Mucosa of descending colon (tissue), 3 donors: ENCODE measurements around the gene THADA. TPM values are rescaled to one million over a fixed set of nuclear protein-coding genes. Genes with fewer than 3 reads are reported as not detected.

Experiments
- ATAC-seq: fragments of 200-7000 bp; cut with Tn5 transposase; one replicate; pipeline ENCODE4 v1.9.1; 2020; ENCODE audit warnings: mild to moderate bottlenecking, moderate library complexity
- DNase-seq, 3 donors: peaks; one replicate each; pipeline ENCODE4 v3.0.0-alpha.2; 2020
- H3K36me3 ChIP-seq: fragments of 200-600 bp; one replicate; pipeline ENCODE4 v1.8.0; 2021; ENCODE audit warnings: low read depth, mild to moderate bottlenecking
- H3K4me1 ChIP-seq: fragments of 200-600 bp; one replicate; pipeline ENCODE4 v1.8.0; 2021; ENCODE audit warnings: low read depth, mild to moderate bottlenecking
- H3K4me3 ChIP-seq: fragments of 200-600 bp; one replicate; pipeline ENCODE4 v1.8.0; 2021; ENCODE audit warnings: mild to moderate bottlenecking
- H3K9me3 ChIP-seq: fragments of 200-600 bp; one replicate; pipeline ENCODE4 v1.8.0; 2021; ENCODE audit warnings: mild to moderate bottlenecking
- intact Hi-C, 2 donors: fragments of 100-400 bp; cut with DNase I in 1 of 2; cut with micrococcal nuclease in 1 of 2; formaldehyde crosslinking; loops; one replicate each; pipeline versions ENCODE4 v1.11.0 to v1.11.1; 2022; cut with DNase I, micrococcal nuclease
- total RNA-seq, 3 donors: library from RNA; stranded (reverse); fragmentation: NEBNext Ultra II Directional in 2 of 3; extraction: Animal tissue kit (Norgen Biotek cat#: 25700) in 2 of 3; gene quantifications; one replicate each; pipeline versions ENCODE4 v1.2.1 to v1.2.4, GENCODE V29; 2021 to 2023
- TF ChIP-seq, protein P1 (sequence below): fragments of 200-600 bp; IDR thresholded peaks from one replicate; pipeline ENCODE4 v1.8.0; 2022; ENCODE audit warnings: antibody characterized with exemption, mild to moderate bottlenecking
- donor health status: DM: no; HTN: no; CAD: no; lungs with moderate emphysema.
- donor health status: DM: no; HTN: no; CAD: no.
- donor health status: DM: no; HTN: yes; CAD: no.

Gene THADA
- total RNA-seq, 3 donors from 2014 or later, result 20.1 to 26.7 (median 25.3) TPM

DNA sequence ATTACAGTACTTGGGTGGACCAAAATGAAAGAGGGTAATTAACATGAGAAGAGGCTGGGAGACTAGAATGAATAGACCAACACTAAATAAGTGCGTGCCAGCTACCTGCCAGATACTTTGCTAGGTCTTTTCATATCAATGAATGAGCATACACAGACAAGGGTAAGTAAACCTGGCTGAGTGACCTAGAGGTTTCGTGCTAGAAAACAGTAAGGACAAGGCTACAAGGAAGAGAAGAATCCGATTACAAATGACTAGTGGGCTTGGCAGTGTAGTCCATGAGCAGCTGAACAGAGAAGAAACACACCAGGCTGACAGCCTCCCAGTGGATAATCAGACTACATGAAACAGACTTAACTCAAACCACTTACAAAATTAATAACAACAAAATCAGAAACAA, 64.6 kb downstream of the THADA start:
- Histone ChIP-seq H3K4me1 (no peaks in the 10 kb centered on the region), H3K36me3 (no peaks in the 10 kb centered on the region)
- no peak for ATAC-seq

DNA sequence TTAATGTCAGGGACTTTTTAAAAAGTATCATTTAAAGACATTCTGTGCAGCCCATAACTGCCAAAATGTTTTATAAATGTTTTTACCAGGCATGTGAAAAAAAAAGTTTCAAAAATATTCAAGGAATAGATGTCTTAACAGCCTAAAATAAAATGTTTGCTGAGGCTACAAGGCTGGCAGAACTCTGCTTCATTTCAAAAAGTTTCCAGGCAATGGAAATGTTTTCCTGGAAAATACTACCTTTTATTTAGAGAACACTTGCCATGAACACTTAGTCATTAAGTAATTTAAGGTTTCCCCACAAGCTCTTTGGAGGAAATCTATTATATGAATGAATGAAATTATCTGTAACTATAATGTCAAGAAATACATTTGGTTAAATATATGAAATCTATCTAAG, 68.8 kb downstream of the THADA start:
- DNase-seq, result no peak
- intact Hi-C loops, result no loop called here
- Histone ChIP-seq H3K4me3 (no peak overlapping the region), H3K9me3 (no peaks in the 10 kb centered on the region), H3K36me3 (no peaks in the 10 kb centered on the region), H3K4me1 (no peaks in the 10 kb centered on the region)
- TF ChIP-seq, protein P1, sequence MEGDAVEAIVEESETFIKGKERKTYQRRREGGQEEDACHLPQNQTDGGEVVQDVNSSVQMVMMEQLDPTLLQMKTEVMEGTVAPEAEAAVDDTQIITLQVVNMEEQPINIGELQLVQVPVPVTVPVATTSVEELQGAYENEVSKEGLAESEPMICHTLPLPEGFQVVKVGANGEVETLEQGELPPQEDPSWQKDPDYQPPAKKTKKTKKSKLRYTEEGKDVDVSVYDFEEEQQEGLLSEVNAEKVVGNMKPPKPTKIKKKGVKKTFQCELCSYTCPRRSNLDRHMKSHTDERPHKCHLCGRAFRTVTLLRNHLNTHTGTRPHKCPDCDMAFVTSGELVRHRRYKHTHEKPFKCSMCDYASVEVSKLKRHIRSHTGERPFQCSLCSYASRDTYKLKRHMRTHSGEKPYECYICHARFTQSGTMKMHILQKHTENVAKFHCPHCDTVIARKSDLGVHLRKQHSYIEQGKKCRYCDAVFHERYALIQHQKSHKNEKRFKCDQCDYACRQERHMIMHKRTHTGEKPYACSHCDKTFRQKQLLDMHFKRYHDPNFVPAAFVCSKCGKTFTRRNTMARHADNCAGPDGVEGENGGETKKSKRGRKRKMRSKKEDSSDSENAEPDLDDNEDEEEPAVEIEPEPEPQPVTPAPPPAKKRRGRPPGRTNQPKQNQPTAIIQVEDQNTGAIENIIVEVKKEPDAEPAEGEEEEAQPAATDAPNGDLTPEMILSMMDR, result no peak
- no peak for ATAC-seq

More for the DNA sequence above, 64.6 kb downstream of the THADA start:
- H3K9me3 ChIP-seq, result no peaks in the 10 kb centered on the region
- DNase-seq, result no peak
- intact Hi-C loops, result no loop called here
- no peak overlapping the region for H3K4me3 ChIP-seq
- TF ChIP-seq, protein P1, result no peak

DNA sequence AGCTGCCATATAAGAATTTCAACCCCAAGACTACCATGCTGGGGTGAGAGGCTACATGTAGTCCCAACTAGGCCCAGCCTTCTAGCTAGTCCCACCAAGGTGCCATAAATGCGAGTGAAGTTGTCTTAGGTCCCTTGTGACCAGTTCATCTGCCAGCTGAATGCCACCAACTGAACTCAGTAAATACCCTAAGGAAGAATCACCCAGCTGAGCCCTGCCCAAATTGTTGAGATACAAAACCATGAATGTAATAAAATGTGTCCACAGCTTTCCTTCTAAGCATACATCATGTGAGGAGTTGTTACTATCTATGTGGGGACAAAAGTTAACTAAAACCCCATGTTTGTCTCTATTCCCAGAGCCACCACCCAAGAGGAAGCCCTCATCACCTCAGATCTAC, 70.3 kb downstream of the THADA start:
- TF ChIP-seq, protein P1, result no peak
- H3K36me3 ChIP-seq, result no peaks in the 10 kb centered on the region
- H3K9me3 ChIP-seq, result no peaks in the 10 kb centered on the region
- H3K4me3 ChIP-seq, result no peak overlapping the region
- intact Hi-C loops, result no loop called here
- ATAC-seq (no peak), DNase-seq (no peak)
- H3K4me1 ChIP-seq, result no peaks in the 10 kb centered on the region

DNA sequence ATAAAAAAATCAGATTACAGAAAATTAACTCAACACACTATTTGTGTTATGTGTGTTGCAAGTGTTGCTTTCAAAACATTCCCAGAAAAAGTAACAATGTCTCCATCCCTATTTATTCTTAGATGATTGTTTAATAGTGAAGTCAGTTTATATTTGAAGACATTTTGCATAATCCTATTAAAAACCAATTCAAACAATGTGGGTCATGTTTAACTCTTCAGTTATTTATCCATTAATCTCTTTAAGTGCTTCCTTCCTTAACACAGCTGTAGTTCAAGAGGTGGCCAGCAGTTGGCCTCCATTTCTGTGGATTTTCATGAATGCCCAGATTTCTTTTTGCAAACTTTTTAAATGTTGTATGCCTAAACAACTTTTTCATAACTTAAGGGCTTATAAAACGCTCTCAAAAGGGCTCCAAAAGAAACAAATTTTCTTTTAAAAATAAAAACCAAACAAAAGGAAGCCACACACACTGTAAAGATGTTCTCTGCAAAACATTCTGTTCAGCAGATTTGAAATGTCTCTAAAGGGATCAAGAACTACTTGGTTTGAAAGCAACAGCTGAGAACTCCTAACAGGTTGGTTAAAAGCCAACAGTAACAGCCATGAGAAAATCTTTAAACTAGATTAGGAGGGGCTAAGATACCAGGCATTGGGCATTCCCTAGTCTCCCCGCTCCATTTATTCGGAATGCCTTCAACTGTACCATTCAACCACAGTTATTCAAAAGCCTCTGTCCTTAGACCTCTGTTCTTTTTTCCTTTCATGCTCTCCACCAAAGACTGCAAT, 71.5 kb downstream of the THADA start:
- DNase-seq (peak in 1 of 3 donors; percentile 27), ATAC-seq (peak; percentile 18)
- H3K9me3 ChIP-seq, result no peaks in the 10 kb centered on the region
- H3K36me3 ChIP-seq, result no peaks in the 10 kb centered on the region
- H3K4me1 ChIP-seq, result peaks cover 5% of the 10 kb centered on the region
- intact Hi-C loops, result no loop called here
- TF ChIP-seq, protein P1, result no peak
- no peak overlapping the region for H3K4me3 ChIP-seq

DNA sequence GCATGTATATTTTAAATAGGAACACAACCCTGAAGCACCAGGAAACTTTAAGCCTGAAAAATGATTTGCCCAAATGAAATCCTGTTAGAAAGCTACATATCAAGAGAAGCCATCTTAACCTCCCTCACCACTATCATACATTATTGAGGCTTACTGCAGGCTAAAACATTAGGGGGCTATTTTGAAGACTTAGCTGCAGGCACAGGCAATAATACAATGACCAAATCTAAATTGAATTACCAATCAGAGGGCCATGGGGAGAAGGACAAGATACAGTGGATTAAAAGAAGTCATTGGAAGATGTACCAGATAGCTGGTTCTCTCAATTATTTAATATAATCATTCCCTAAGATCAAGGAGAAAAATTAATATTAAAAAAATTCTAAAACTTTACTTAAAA, 73.7 kb downstream of the THADA start:
- intact Hi-C loops, result no loop called here
- Histone ChIP-seq H3K4me1 (peaks cover 5% of the 10 kb centered on the region), H3K36me3 (no peaks in the 10 kb centered on the region), H3K9me3 (no peaks in the 10 kb centered on the region), H3K4me3 (no peak overlapping the region)
- DNase-seq (no peak), ATAC-seq (no peak)
- TF ChIP-seq, protein P1, result no peak
